CD14-positive monocyte (primary cell): ENCODE results near the gene RNF222. TPM values are rescaled to one million over a fixed set of nuclear protein-coding genes. Genes with fewer than 3 reads are reported as not detected.

ENCODE experiments used
- DNase-seq, 3 donors: peaks; one replicate each; pipeline ENCODE4 v3.0.0-alpha.2; 2011 to 2022
- H2AFZ ChIP-seq: 2 replicates; pipeline ENCODE4 v1.6.0; 2012; ENCODE audit warnings: mild to moderate bottlenecking, low read depth, low read length, inconsistent platforms; ENCODE audit not compliant: insufficient read depth, poor library complexity, severe bottlenecking
- H3K27ac ChIP-seq, 2 donors: 1 replicate in 1 of 2; 2 replicates in 1 of 2; pipeline ENCODE4 v1.5.1; 2012 to 2013; ENCODE audit warnings: low read length in 2 of 2, control low read depth in 1 of 2, inconsistent platforms in 1 of 2, low read depth in 1 of 2, mild to moderate bottlenecking in 1 of 2
- H3K27me3 ChIP-seq, 2 donors: one replicate each; pipeline versions ENCODE4 v1.6.0 to v1.6.1; 2011 to 2013; ENCODE audit warnings: low read length in 2 of 2; ENCODE audit not compliant: control insufficient read depth in 2 of 2, insufficient read depth in 2 of 2
- H3K36me3 ChIP-seq, 2 donors: replicated peaks in 1 of 2; 1 replicate in 1 of 2; 2 replicates in 1 of 2; pipeline versions ENCODE4 v1.5.1 to v1.6.1; 2012 to 2013; ENCODE audit warnings: low read length in 2 of 2, control low read depth in 1 of 2, inconsistent platforms in 1 of 2, mild to moderate bottlenecking in 1 of 2; ENCODE audit not compliant: insufficient read depth in 2 of 2, control insufficient read depth in 1 of 2
- H3K4me1 ChIP-seq, 2 donors: 1 replicate in 1 of 2; 2 replicates in 1 of 2; pipeline versions ENCODE4 v1.5.1 to v1.6.1; 2012 to 2013; ENCODE audit warnings: low read length in 2 of 2, control low read depth in 1 of 2, inconsistent platforms in 1 of 2, mild to moderate bottlenecking in 1 of 2, moderate library complexity in 1 of 2; ENCODE audit not compliant: insufficient read depth in 2 of 2, control insufficient read depth in 1 of 2
- H3K4me2 ChIP-seq: replicated peaks from 2 replicates; pipeline ENCODE3; 2012; ENCODE audit warnings: low read length, moderate library complexity, mild to moderate bottlenecking; ENCODE audit not compliant: poor library complexity, severe bottlenecking; ENCODE audit errors: extremely low read depth
- H3K4me3 ChIP-seq, 3 experiments: fragments of 200-600 bp in 1 of 3; sonication (generic) in 1 of 3; replicated peaks in 1 of 3; 1 replicate in 2 of 3; 2 replicates in 1 of 3; pipeline ENCODE4 v1.5.1; 2011 to 2013; ENCODE audit warnings: low read length in 3 of 3, mild to moderate bottlenecking in 3 of 3, control low read depth in 2 of 3, low read depth in 2 of 3, inconsistent platforms in 1 of 3, moderate library complexity in 1 of 3
- H3K79me2 ChIP-seq: 2 replicates; pipeline ENCODE4 v1.6.0; 2012; ENCODE audit warnings: mild to moderate bottlenecking, control low read depth, inconsistent platforms, low read length, moderate library complexity; ENCODE audit not compliant: insufficient read depth
- H3K9ac ChIP-seq: 2 replicates; pipeline ENCODE4 v1.6.0; 2017; ENCODE audit warnings: low read length, mild to moderate bottlenecking; ENCODE audit not compliant: insufficient read depth, poor library complexity, severe bottlenecking
- H3K9me3 ChIP-seq, 2 donors: replicated peaks in 1 of 2; 1 replicate in 1 of 2; 2 replicates in 1 of 2; pipeline versions ENCODE4 v1.5.1 to v1.6.1; 2012 to 2013; ENCODE audit warnings: low read length in 2 of 2, control low read depth in 1 of 2; ENCODE audit not compliant: control insufficient read depth in 1 of 2, insufficient read depth in 1 of 2
- H4K20me1 ChIP-seq: 2 replicates; pipeline ENCODE4 v1.6.0; 2012; ENCODE audit warnings: mild to moderate bottlenecking, low read length, control low read depth, moderate library complexity; ENCODE audit not compliant: insufficient read depth
- H3K27ac Mint-ChIP-seq, 7 donors: one replicate each; pipeline ENCODE4 v1.8.0; 2020; ENCODE audit warnings: mild to moderate bottlenecking in 7 of 7, mixed read lengths in 7 of 7, moderate library complexity in 6 of 7, inconsistent platforms in 2 of 7
- H3K27me3 Mint-ChIP-seq, 3 donors: one replicate each; pipeline ENCODE4 v1.8.0; 2021 to 2022; ENCODE audit warnings: low read depth in 3 of 3, mild to moderate bottlenecking in 3 of 3, mixed read lengths in 3 of 3, moderate library complexity in 3 of 3, inconsistent platforms in 1 of 3
- H3K36me3 Mint-ChIP-seq, 2 donors: one replicate each; pipeline ENCODE4 v1.8.0; 2020; ENCODE audit warnings: mixed read lengths in 2 of 2, inconsistent platforms in 1 of 2, mild to moderate bottlenecking in 1 of 2
- H3K4me1 Mint-ChIP-seq: one replicate; pipeline ENCODE4 v1.8.0; 2020; ENCODE audit warnings: mild to moderate bottlenecking, mixed read lengths
- H3K4me3 Mint-ChIP-seq, 2 donors: one replicate each; pipeline ENCODE4 v1.8.0; 2020; ENCODE audit warnings: mild to moderate bottlenecking in 2 of 2, mixed read lengths in 2 of 2, moderate library complexity in 1 of 2
- H3K9me3 Mint-ChIP-seq, 7 donors: one replicate each; pipeline ENCODE4 v1.8.0; 2020 to 2022; ENCODE audit warnings: mixed read lengths in 7 of 7, mild to moderate bottlenecking in 6 of 7, moderate library complexity in 6 of 7, inconsistent platforms in 2 of 7
- CTCF ChIP-seq: fragments of 200-600 bp; IDR thresholded peaks from one replicate; pipeline ENCODE4 v1.8.0; 2022; ENCODE audit warnings: antibody characterized with exemption, mild to moderate bottlenecking
- WGBS: methylation state at CpG from one replicate; pipeline ENCODE4 v1.1.5; 2013; ENCODE audit warnings: missing lambda C conversion rate; ENCODE audit not compliant: insufficient coverage; 5-methylcytosine and 5-hydroxymethylcytosine counted together
- intact Hi-C, 2 donors: fragments of 100-400 bp; cut with micrococcal nuclease; formaldehyde crosslinking; loops; one replicate each; pipeline versions ENCODE4 v1.15.0 to v1.15.1; 2023
- polyA plus RNA-seq, 3 donors: library from polyadenylated mRNA; depleted of rRNA in 1 of 3; unstranded in 2 of 3; stranded (reverse) in 1 of 3; fragments of 300-500 nt in 2 of 3; fragments of >200 nt in 1 of 3; fragmentation: Illumina TruSeq in 2 of 3; gene quantifications; 1 replicate in 2 of 3; 2 replicates in 1 of 3; pipeline ENCODE4 v1.2.3, GENCODE V29; 2012 to 2021

RNF222 gene
- polyA plus RNA-seq, 3 donors: not detected

- Histone ChIP-seq H3K36me3 (no peaks in the 10 kb centered on the region), H3K4me1 (peaks cover 10 to 12% of the 10 kb centered on the region in 2 donors), H3K9ac (no peak overlapping the region), H3K4me3 (no peak overlapping the region), H3K27ac (no peak overlapping the region), H3K4me2 (no peak overlapping the region), H3K27me3 (no peaks in the 10 kb centered on the region), H3K79me2 (no peaks in the 10 kb centered on the region), H3K9me3 (no peaks in the 10 kb centered on the region), H4K20me1 (no peaks in the 10 kb centered on the region), H2AFZ (no peak overlapping the region)
- Mint-ChIP-seq H3K4me1 (peaks cover 20% of the 10 kb centered on the region), H3K27ac (no peak overlapping the region), H3K36me3 (no peaks in the 10 kb centered on the region), H3K4me3 (no peak overlapping the region), H3K27me3 (peaks cover 0 to 3% (median 2%) of the 10 kb centered on the region in 3 donors), H3K9me3 (no peaks in the 10 kb centered on the region)
- intact Hi-C loops: loop anchor here (10.0 kb wide), 2 partner anchors 357 to 397 kb away; partner anchors contain the start of gene CCDC42 (in 2 of the 2)
- DNase-seq: no peak
- TF ChIP-seq CTCF: no peak
- WGBS: no CpG with 5 or more reads among the region's 7 CpGs
Measured at GRCh38 chr17:8387914-8388651, 9.5 kb downstream of the RNF222 start.

- Histone ChIP-seq H3K27ac (no peak overlapping the region), H3K4me3 (no peak overlapping the region), H3K4me2 (no peak overlapping the region), H3K4me1 (peaks cover 15 to 19% of the 10 kb centered on the region in 2 donors), H3K9me3 (no peaks in the 10 kb centered on the region), H3K36me3 (no peaks in the 10 kb centered on the region), H3K9ac (no peak overlapping the region), H3K79me2 (peaks cover 12% of the 10 kb centered on the region), H4K20me1 (peaks cover 3% of the 10 kb centered on the region), H2AFZ (no peak overlapping the region), H3K27me3 (no peaks in the 10 kb centered on the region)
- H3K27ac Mint-ChIP-seq: no peak overlapping the region
- H3K27me3 Mint-ChIP-seq: peaks cover 0 to 2% (median under 1%) of the 10 kb centered on the region in 3 donors
- H3K4me1 Mint-ChIP-seq: peaks cover 24% of the 10 kb centered on the region
- intact Hi-C loops: loop anchor here (10.0 kb wide), 2 partner anchors 358 to 398 kb away; partner anchors contain the start of gene CCDC42 (in 2 of the 2)
- no peak overlapping the region for H3K4me3 Mint-ChIP-seq
- WGBS: 89% methylated on average over 6 of the region's 6 CpGs
- no peak for TF ChIP-seq CTCF
- DNase-seq: no peak
- no peaks in the 10 kb centered on the region for H3K9me3 Mint-ChIP-seq
- H3K36me3 Mint-ChIP-seq: peaks cover 3% of the 10 kb centered on the region in 2 donors
Measured at GRCh38 chr17:8386841-8387240, 10.8 kb downstream of the RNF222 start.
